Panc1 (cell line): ENCODE results near the gene MSH4. TPM values are rescaled to one million over a fixed set of nuclear protein-coding genes. Genes with fewer than 3 reads are reported as not detected.
"Not testable (repeated sequence)": the region's sequence is repeated elsewhere in the genome, so short reads cannot be mapped to it uniquely, and the experiment has no call there.

Experiments
- ATAC-seq: fragments of 200-7000 bp; cut with Tn5 transposase; 2 replicates; pipeline ENCODE4 v1.9.1; 2020; ENCODE audit warnings: mild to moderate bottlenecking, moderate library complexity
- BruUV-seq: library from RNA; stranded (reverse); fragments of 400-500 nt; replicated peaks from 2 replicates; lab custom pipeline; 2021; lab: Mats Ljungman, UMichigan
- CTCF ChIA-PET: fragments of 300-600 bp; sonication (Branson Sonifier 250); formaldehyde crosslinking; loops from one replicate; lab custom pipeline; 2022; ENCODE audit warnings: antibody characterized with exemption; lab: Charles Lee
- POLR2A ChIA-PET: fragments of 300-600 bp; sonication (Branson Sonifier 250); formaldehyde crosslinking; loops from one replicate; lab custom pipeline; 2022; ENCODE audit warnings: antibody characterized with exemption; lab: Charles Lee
- DNase-seq: peaks from one replicate; pipeline ENCODE4 v3.0.0-alpha.2; 2010; ENCODE audit warnings: low read depth, low spot score
- H3K27ac ChIP-seq: 2 replicates; pipeline ENCODE4 v1.5.1; 2011; ENCODE audit warnings: mild to moderate bottlenecking, low read length, inconsistent platforms
- H3K27me3 ChIP-seq: fragments of 200-500 bp; sonication (Bioruptor generic); 2 replicates; pipeline ENCODE4 v1.6.0; 2014; ENCODE audit warnings: low read length, inconsistent platforms; ENCODE audit not compliant: control insufficient read depth, insufficient read depth
- H3K36me3 ChIP-seq: fragments of 200-500 bp; sonication (Bioruptor generic); 2 replicates; pipeline ENCODE4 v1.5.1; 2014; ENCODE audit warnings: inconsistent platforms, mild to moderate bottlenecking, low read length, moderate library complexity; ENCODE audit not compliant: control insufficient read depth, insufficient read depth
- H3K4me1 ChIP-seq: 2 replicates; pipeline ENCODE4 v1.5.1; 2011; ENCODE audit warnings: inconsistent platforms, mild to moderate bottlenecking, low read length, moderate library complexity; ENCODE audit not compliant: control insufficient read depth, insufficient read depth
- H3K4me3 ChIP-seq, 2 experiments: 2 replicates each; pipeline ENCODE4 v1.5.1; 2011 to 2012; ENCODE audit warnings: low read depth in 2 of 2, low read length in 2 of 2, mild to moderate bottlenecking in 2 of 2, inconsistent platforms in 1 of 2, moderate library complexity in 1 of 2
- H3K9me3 ChIP-seq: fragments of 200-500 bp; sonication (Bioruptor generic); 2 replicates; pipeline ENCODE4 v1.5.1; 2014; ENCODE audit warnings: low read depth, mild to moderate bottlenecking, inconsistent platforms, low read length, moderate library complexity; ENCODE audit not compliant: control insufficient read depth, insufficient read depth
- CTCF ChIP-seq: fragments of 450-650 bp; IDR thresholded peaks from 2 replicates; pipeline ENCODE4 v1.5.1; 2017; ENCODE audit warnings: mild to moderate bottlenecking
- POLR2AphosphoS5 ChIP-seq: IDR thresholded peaks from 2 replicates; pipeline ENCODE4 v1.6.1; 2012; ENCODE audit warnings: mild to moderate bottlenecking, low read depth, low read length, moderate library complexity
- REST ChIP-seq, 2 experiments: IDR thresholded peaks; 2 replicates each; pipeline ENCODE4 v1.6.1; 2011 to 2012; ENCODE audit warnings: low read depth in 2 of 2, control low read depth in 1 of 2, low read length in 1 of 2, mild to moderate bottlenecking in 1 of 2, moderate library complexity in 1 of 2; ENCODE audit not compliant: insufficient read depth in 1 of 2
- SIN3A ChIP-seq: IDR thresholded peaks from 2 replicates; pipeline ENCODE4 v1.6.1; 2012; ENCODE audit warnings: low read depth, mild to moderate bottlenecking, low read length, moderate library complexity, borderline replicate concordance; ENCODE audit not compliant: insufficient read depth
- TCF7L2 ChIP-seq: IDR thresholded peaks from 2 replicates; pipeline ENCODE4 v1.6.1; 2011; ENCODE audit warnings: mild to moderate bottlenecking, low read depth, low read length, inconsistent platforms
- in situ Hi-C: cut with HindIII; loops from 2 replicates; pipeline ENCODE4 v1.10.0; 2016; ENCODE audit warnings: low sequenced_read_pairs, low pct_unique_long_range_greater_than_20kb
- intact Hi-C: fragments of 100-400 bp; cut with micrococcal nuclease; formaldehyde crosslinking; loops from one replicate; pipeline ENCODE4 v1.10.0; 2022; ENCODE audit not compliant: unreplicated experiment
- total RNA-seq: library from RNA; stranded (reverse); gene quantifications from one replicate; pipeline ENCODE4 v1.2.1, GENCODE V29; 2021; ENCODE audit not compliant: unreplicated experiment

Gene MSH4
- total RNA-seq, 1 experiment from 2014 or later = 0.26 TPM

GRCh38 chr1:75812065-75812464 is 15.4 kb downstream of the MSH4 start:
- Histone ChIP-seq H3K9me3 (no peaks in the 10 kb centered on the region), H3K36me3 (no peaks in the 10 kb centered on the region), H3K4me1 (no peaks in the 10 kb centered on the region), H3K27ac (no peak overlapping the region), H3K27me3 (no peaks in the 10 kb centered on the region), H3K4me3 (no peak overlapping the region)
- no TSS peak for BruUV-seq
- ChIA-PET CTCF (no interaction called here), POLR2A (no interaction called here)
- in situ Hi-C loops (no loop called here), intact Hi-C loops (no loop called here)
- ATAC-seq = no peak
- TF ChIP-seq SIN3A = no peak
- no peak for TF ChIP-seq CTCF
- TF ChIP-seq REST (IDR thresholded peaks at IDR 0.05; ENCODE audit: insufficient read depth in 1 of 2, low read depth in 2 of 2, low read length in 1 of 2) = no peak
- no peak for TF ChIP-seq TCF7L2
- DNase-seq = no peak

GRCh38 chr1:75823596-75823995 is 26.9 kb downstream of the MSH4 start:
- DNase-seq, H3K9me3 ChIP-seq, ATAC-seq, H3K4me3 ChIP-seq, POLR2A ChIA-PET, H3K36me3 ChIP-seq, BruUV-seq, in situ Hi-C loops, intact Hi-C loops, CTCF ChIA-PET, H3K27me3 ChIP-seq, H3K27ac ChIP-seq, H3K4me1 ChIP-seq: not testable (repeated sequence)

GRCh38 chr1:75836528-75837100 is 39.9 kb downstream of the MSH4 start:
- in situ Hi-C loops = no loop called here
- TF ChIP-seq REST (IDR thresholded peaks at IDR 0.05; ENCODE audit: insufficient read depth in 1 of 2, low read depth in 2 of 2, low read length in 1 of 2) (no peak), CTCF (no peak), TCF7L2 (no peak), SIN3A (no peak), POLR2AphosphoS5 (no peak)

More at GRCh38 chr1:75836528-75837100, 39.9 kb downstream of the MSH4 start:
- no peak for DNase-seq
- Histone ChIP-seq H3K4me3 (no peak overlapping the region), H3K4me1 (no peaks in the 10 kb centered on the region), H3K9me3 (no peaks in the 10 kb centered on the region), H3K27ac (no peak overlapping the region), H3K27me3 (0 out of 2 replicates have a peak, but pooled peaks cover 2% of the 10 kb centered on the region), H3K36me3 (no peaks in the 10 kb centered on the region)
- ChIA-PET POLR2A (no interaction called here), CTCF (no interaction called here)
- intact Hi-C loops = no loop called here
- no TSS peak for BruUV-seq
- ATAC-seq = no peak
